ENCODE data around the gene MAP7. TPM values are rescaled to one million over a fixed set of nuclear protein-coding genes. Genes with fewer than 3 reads are reported as not detected.

MAP7 gene
- total RNA-seq, 2 donors from 2014 or later, result 5.1 to 6.9 TPM

GRCh38 chr6:136539967-136540652 lies 10.1 kb downstream of the MAP7 start:
- ATAC-seq (ENCODE audit: insufficient number of reproducible peaks, low FRiP score, low read depth) (no peak), DNase-seq (ENCODE audit: low spot score) (no peak)
- TF ChIP-seq CTCF (IDR thresholded peaks at IDR 0.05), result no peak

GRCh38 chr6:136538836-136539235 lies 11.4 kb downstream of the MAP7 start:
- no peak for TF ChIP-seq CTCF (IDR thresholded peaks at IDR 0.05)
- Histone ChIP-seq H3K36me3 (no peaks in the 10 kb centered on the region), H3K27me3 (replicated peaks; ENCODE audit: insufficient read depth) (no peaks in the 10 kb centered on the region), H3K4me1 (ENCODE audit: control insufficient read depth in 1 of 2, low read depth in 2 of 2) (no peaks in the 10 kb centered on the region), H3K27ac (no peak overlapping the region), H3K4me3 (no peak overlapping the region), H3K9me3 (no peaks in the 10 kb centered on the region)
- ATAC-seq (ENCODE audit: insufficient number of reproducible peaks, low FRiP score, low read depth), result no peak
- DNase-seq (ENCODE audit: low spot score), result no peak

More at GRCh38 chr6:136539967-136540652, 10.1 kb downstream of the MAP7 start:
- Histone ChIP-seq H3K27me3 (replicated peaks; ENCODE audit: insufficient read depth) (no peaks in the 10 kb centered on the region), H3K4me1 (ENCODE audit: control insufficient read depth in 1 of 2, low read depth in 2 of 2) (no peaks in the 10 kb centered on the region), H3K27ac (no peak overlapping the region), H3K4me3 (no peak overlapping the region), H3K36me3 (no peaks in the 10 kb centered on the region), H3K9me3 (no peaks in the 10 kb centered on the region)

GRCh38 chr6:136535880-136536650 lies 14.2 kb downstream of the MAP7 start:
- H3K4me3 ChIP-seq, result no peak overlapping the region
- H3K9me3 ChIP-seq, result no peaks in the 10 kb centered on the region
- ATAC-seq (ENCODE audit: insufficient number of reproducible peaks, low FRiP score, low read depth), result no peak
- TF ChIP-seq CTCF (IDR thresholded peaks at IDR 0.05), result no peak
- no peak for DNase-seq (ENCODE audit: low spot score)
- no peaks in the 10 kb centered on the region for H3K27me3 ChIP-seq (replicated peaks; ENCODE audit: insufficient read depth)
- H3K4me1 ChIP-seq (ENCODE audit: control insufficient read depth in 1 of 2, low read depth in 2 of 2), result no peaks in the 10 kb centered on the region
- no peaks in the 10 kb centered on the region for H3K36me3 ChIP-seq
- H3K27ac ChIP-seq, result no peak overlapping the region

GRCh38 chr6:136535017-136535765 lies 15.0 kb downstream of the MAP7 start:
- no peaks in the 10 kb centered on the region for H3K4me1 ChIP-seq (ENCODE audit: control insufficient read depth in 1 of 2, low read depth in 2 of 2)
- DNase-seq (ENCODE audit: low spot score) (no peak), ATAC-seq (ENCODE audit: insufficient number of reproducible peaks, low FRiP score, low read depth) (no peak)
- H3K36me3 ChIP-seq, result no peaks in the 10 kb centered on the region
- no peak overlapping the region for H3K27ac ChIP-seq
- TF ChIP-seq CTCF (IDR thresholded peaks at IDR 0.05), result no peak
- no peaks in the 10 kb centered on the region for H3K27me3 ChIP-seq (replicated peaks; ENCODE audit: insufficient read depth)
- H3K9me3 ChIP-seq, result no peaks in the 10 kb centered on the region
- H3K4me3 ChIP-seq, result no peak overlapping the region

- DNase-seq (ENCODE audit: low spot score) (no peak), ATAC-seq (ENCODE audit: insufficient number of reproducible peaks, low FRiP score, low read depth) (no peak)
- Histone ChIP-seq H3K27me3 (replicated peaks; ENCODE audit: insufficient read depth) (no peaks in the 10 kb centered on the region), H3K4me3 (no peak overlapping the region), H3K4me1 (ENCODE audit: control insufficient read depth in 1 of 2, low read depth in 2 of 2) (no peaks in the 10 kb centered on the region), H3K36me3 (no peaks in the 10 kb centered on the region), H3K27ac (no peak overlapping the region), H3K9me3 (no peaks in the 10 kb centered on the region)
- no peak for TF ChIP-seq CTCF (IDR thresholded peaks at IDR 0.05)
Measured at GRCh38 chr6:136534268-136534667, 16.0 kb downstream of the MAP7 start.

Data from thoracic aorta (tissue), 2 donors.